ENCODE results near the gene PRKN. TPM values are rescaled to one million over a fixed set of nuclear protein-coding genes. Genes with fewer than 3 reads are reported as not detected.

Gene PRKN
- total RNA-seq, 4 donors from 2014 or later: 4.4 to 669 (median 10.5) TPM

GRCh38 chr6:161564952-161565351 is 1162.6 kb downstream of the PRKN start:
- H3K27ac ChIP-seq: no peak overlapping the region
- H3K27me3 ChIP-seq: no peaks in the 10 kb centered on the region
- H3K36me3 ChIP-seq: no peaks in the 10 kb centered on the region
- no peak overlapping the region for H3K4me3 ChIP-seq
- TF ChIP-seq POLR2A (IDR thresholded peaks at IDR 0.05): no peak
- no peak for TF ChIP-seq CTCF (IDR thresholded peaks at IDR 0.05)
- H3K4me1 ChIP-seq: no peaks in the 10 kb centered on the region
- no peak for DNase-seq
- H3K9me3 ChIP-seq: no peaks in the 10 kb centered on the region

GRCh38 chr6:161561908-161562307 is 1165.7 kb downstream of the PRKN start:
- no peak for DNase-seq
- no peak for TF ChIP-seq POLR2A (IDR thresholded peaks at IDR 0.05)
- no peak for TF ChIP-seq CTCF (IDR thresholded peaks at IDR 0.05)
- Histone ChIP-seq H3K9me3 (no peaks in the 10 kb centered on the region), H3K27ac (no peak overlapping the region), H3K27me3 (no peaks in the 10 kb centered on the region), H3K36me3 (no peaks in the 10 kb centered on the region), H3K4me1 (no peaks in the 10 kb centered on the region), H3K4me3 (no peak overlapping the region)

- H3K36me3 ChIP-seq: no peaks in the 10 kb centered on the region
- H3K4me3 ChIP-seq: no peak overlapping the region
- H3K9me3 ChIP-seq: no peaks in the 10 kb centered on the region
- no peaks in the 10 kb centered on the region for H3K27me3 ChIP-seq
- DNase-seq: no peak
- no peak overlapping the region for H3K27ac ChIP-seq
- TF ChIP-seq CTCF (IDR thresholded peaks at IDR 0.05) (no peak), POLR2A (IDR thresholded peaks at IDR 0.05) (no peak)
- no peaks in the 10 kb centered on the region for H3K4me1 ChIP-seq
Measured at GRCh38 chr6:161557333-161558107, 1170.0 kb downstream of the PRKN start.

DNA sequence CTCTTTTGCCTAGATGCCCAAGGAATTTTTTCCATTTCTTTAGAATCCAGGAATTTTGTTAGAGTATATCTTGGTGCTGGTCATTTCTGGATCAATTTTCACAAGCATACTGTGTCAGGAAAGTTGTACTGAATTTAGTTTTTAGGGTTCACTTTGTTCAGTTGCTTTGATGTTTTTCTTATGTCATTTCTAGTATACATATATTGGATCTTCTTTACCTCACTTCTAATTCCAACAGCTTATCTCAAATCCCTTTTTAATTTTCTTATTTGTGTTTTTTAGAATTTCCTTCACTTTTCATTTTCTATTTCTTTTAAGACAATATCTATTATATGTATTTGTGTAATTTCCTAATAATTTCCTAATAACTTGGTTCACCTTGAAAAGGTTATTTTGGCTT is 1172.7 kb downstream of the PRKN start:
- no peaks in the 10 kb centered on the region for H3K9me3 ChIP-seq
- no peaks in the 10 kb centered on the region for H3K27me3 ChIP-seq
- no peak overlapping the region for H3K4me3 ChIP-seq
- no peaks in the 10 kb centered on the region for H3K4me1 ChIP-seq
- H3K27ac ChIP-seq: no peak overlapping the region
- no peaks in the 10 kb centered on the region for H3K36me3 ChIP-seq
- no peak for DNase-seq
- no peak for TF ChIP-seq POLR2A (IDR thresholded peaks at IDR 0.05)
- no peak for TF ChIP-seq CTCF (IDR thresholded peaks at IDR 0.05)

DNA sequence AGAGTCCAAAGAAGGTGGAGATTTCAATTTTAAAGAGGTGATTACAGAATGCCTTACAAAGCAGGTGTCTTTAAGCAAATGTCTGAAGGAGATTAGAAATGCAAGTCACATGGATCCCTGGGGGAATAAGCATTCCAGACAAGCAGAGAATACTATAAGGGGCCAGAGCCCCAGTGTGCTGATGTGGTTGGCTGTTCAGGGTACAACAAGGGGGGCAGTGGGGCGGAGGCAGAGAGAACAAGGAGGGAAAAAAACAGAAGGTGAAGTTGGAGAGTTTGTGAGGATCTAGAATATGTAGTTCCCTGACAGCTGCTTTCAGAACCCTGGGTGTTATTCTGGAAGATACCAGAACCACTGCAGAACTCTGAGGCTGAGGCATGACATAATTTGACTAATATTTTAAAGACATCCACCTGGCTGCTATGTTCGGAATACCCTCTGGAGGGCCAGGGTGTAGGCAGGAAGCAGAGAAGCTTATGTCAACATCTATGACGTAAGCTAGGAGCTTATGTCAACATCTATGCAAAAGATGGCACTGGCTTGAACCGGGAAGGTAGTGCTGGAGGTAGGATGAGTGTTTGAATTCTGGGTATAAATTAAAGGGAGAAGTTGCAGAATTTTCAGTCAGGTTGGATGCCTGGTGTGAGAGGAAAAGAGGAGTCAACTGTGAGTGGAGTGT is 1177.5 kb downstream of the PRKN start:
- no peaks in the 10 kb centered on the region for H3K4me1 ChIP-seq
- H3K4me3 ChIP-seq: no peak overlapping the region
- no peak for DNase-seq
- H3K27me3 ChIP-seq: no peaks in the 10 kb centered on the region
- no peak overlapping the region for H3K27ac ChIP-seq
- no peaks in the 10 kb centered on the region for H3K9me3 ChIP-seq
- TF ChIP-seq CTCF (IDR thresholded peaks at IDR 0.05) (no peak), POLR2A (IDR thresholded peaks at IDR 0.05) (no peak)
- H3K36me3 ChIP-seq: no peaks in the 10 kb centered on the region
